GM19351 (cell line): ENCODE data around the gene ATP8B2.
"Not testable (repeated sequence)": the region's sequence is repeated elsewhere in the genome, so short reads cannot be mapped to it uniquely, and the experiment has no call there.

Experiments
- ATAC-seq: cut with Tn5 transposase; IDR thresholded peaks from one replicate; pipeline ENCODE4 v1.9.1; 2021; ENCODE audit warnings: mild to moderate bottlenecking, moderate library complexity; ENCODE audit not compliant: unreplicated experiment

Gene ATP8B2, protein sequence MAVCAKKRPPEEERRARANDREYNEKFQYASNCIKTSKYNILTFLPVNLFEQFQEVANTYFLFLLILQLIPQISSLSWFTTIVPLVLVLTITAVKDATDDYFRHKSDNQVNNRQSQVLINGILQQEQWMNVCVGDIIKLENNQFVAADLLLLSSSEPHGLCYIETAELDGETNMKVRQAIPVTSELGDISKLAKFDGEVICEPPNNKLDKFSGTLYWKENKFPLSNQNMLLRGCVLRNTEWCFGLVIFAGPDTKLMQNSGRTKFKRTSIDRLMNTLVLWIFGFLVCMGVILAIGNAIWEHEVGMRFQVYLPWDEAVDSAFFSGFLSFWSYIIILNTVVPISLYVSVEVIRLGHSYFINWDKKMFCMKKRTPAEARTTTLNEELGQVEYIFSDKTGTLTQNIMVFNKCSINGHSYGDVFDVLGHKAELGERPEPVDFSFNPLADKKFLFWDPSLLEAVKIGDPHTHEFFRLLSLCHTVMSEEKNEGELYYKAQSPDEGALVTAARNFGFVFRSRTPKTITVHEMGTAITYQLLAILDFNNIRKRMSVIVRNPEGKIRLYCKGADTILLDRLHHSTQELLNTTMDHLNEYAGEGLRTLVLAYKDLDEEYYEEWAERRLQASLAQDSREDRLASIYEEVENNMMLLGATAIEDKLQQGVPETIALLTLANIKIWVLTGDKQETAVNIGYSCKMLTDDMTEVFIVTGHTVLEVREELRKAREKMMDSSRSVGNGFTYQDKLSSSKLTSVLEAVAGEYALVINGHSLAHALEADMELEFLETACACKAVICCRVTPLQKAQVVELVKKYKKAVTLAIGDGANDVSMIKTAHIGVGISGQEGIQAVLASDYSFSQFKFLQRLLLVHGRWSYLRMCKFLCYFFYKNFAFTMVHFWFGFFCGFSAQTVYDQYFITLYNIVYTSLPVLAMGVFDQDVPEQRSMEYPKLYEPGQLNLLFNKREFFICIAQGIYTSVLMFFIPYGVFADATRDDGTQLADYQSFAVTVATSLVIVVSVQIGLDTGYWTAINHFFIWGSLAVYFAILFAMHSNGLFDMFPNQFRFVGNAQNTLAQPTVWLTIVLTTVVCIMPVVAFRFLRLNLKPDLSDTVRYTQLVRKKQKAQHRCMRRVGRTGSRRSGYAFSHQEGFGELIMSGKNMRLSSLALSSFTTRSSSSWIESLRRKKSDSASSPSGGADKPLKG

DNA sequence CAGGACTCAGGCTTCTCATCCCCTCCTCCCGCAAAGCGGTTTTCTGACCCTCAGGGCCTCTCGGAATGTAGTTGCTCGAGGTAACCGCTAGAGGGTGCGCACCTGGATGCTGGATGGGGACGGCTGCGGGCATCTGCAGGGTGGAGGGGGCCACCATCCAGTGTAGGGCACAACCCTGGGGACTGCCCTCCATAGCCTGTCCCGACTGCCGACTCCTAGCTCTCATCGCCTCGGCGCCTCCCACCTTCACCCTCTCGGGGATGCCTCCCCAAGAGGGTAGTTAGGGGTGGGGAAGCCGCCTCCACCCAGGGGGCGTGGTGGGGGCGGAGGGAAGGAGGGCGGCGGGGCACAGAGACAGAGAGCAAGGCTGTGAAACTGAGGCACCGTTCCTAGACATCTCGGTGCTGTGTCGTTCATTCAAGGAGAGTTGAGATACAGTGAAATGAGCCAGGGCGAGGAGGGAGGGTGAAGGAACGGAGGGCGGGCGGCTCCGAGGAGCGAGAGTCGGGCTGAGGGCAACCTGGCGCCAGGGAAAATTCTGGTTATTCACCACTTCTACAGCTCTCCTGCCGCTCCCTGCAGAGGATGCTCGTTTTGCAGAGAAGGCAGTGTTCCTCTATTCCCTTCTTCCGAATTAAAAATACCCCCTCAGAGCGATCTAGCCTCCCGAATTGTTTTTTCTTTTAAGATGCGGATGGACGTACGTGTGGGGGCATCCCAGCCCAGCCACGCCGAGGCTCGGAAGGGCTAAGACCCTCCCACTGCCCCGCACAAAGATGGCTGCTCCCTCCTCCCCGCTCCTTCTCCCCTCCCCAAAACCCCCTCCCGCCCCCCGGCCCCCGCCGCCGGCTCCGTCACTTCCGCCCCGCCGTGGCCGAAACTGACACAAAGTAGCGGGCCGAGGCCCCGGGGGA, at the start of gene ATP8B2:
ATP8B2 (plus strand) TSS at position 857 of the 914 bp plus-strand sequence. CDS start 2,617 bp downstream, outside the sequence.
- ATAC-seq: peak; percentile 58

DNA sequence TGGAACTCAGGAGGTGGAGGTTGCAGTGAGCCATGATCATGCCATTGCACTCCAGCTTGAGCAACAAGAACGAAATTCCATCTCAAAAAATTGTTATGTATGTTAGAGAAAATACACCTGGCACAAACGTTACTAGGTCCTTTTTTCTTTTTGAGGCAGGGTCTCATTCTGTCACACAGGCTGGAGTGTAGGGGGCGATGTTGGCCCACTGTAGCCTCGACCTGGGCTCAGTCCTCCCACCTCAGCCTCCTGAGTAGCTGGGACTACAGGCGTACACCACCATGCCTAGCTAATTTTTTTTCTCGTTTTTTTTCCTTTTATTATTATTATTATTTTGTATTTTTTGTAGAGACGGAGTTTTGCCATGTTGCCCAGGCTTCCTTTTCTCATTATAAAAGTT, 48.5 kb upstream of the ATP8B2 start:
- no peak for ATAC-seq

DNA sequence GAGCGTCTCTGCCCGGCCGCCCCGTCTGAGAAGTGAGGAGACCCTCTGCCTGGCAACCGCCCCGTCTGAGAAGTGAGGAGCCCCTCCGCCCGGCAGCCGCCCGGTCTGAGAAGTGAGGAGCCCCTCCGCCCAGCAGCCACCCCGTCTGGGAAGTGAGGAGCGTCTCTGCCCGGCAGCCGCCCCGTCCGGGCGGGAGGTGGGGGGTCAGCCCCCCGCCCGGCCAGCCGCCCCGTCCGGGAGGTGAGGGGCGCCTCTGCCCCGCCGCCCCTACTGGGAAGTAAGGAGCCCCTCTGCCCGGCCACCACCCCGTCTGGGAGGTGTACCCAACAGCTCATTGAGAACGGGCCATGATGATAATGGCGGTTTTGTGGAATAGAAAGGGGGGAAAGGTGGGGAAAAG, 37.7 kb upstream of the ATP8B2 start:
- ATAC-seq: not testable (repeated sequence)

DNA sequence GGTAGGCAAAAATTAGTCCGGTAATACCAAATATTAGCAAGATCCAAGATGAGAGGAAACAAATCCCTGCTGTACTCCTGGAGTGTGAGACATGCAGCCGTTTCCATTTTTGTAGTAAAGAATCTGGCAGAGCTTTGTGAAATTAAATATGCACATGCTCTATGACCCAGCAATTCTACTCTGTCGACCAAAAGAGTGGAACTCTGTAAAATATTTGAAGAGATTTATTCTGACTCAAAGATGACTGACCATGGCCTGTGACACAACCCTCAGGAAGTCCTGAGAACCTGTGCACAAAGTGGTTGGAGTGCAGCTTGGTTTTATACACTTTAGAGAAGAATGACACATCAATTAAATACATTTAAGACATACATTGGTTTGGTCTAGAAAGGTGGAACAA, 36.7 kb upstream of the ATP8B2 start:
- ATAC-seq: no peak

DNA sequence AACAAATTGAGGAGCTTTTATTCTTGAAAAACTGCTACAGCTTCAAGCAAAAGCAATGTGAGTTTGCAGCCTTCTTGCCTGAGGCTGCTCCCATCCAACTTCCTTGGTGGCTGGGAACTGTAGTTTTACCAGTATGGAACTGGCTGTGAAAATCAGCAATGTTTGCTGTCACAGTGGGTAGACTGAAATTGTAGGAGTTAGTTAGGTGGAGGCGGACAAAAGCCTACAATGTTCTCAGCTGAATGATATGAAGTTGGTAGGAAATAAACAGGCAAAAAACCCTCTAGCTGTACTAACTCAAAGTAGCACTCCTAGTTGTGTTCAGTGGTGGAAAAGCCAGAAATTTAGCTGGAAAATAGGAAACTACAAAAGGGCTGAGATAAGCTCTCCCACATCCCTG, 34.4 kb upstream of the ATP8B2 start:
- no peak for ATAC-seq

DNA sequence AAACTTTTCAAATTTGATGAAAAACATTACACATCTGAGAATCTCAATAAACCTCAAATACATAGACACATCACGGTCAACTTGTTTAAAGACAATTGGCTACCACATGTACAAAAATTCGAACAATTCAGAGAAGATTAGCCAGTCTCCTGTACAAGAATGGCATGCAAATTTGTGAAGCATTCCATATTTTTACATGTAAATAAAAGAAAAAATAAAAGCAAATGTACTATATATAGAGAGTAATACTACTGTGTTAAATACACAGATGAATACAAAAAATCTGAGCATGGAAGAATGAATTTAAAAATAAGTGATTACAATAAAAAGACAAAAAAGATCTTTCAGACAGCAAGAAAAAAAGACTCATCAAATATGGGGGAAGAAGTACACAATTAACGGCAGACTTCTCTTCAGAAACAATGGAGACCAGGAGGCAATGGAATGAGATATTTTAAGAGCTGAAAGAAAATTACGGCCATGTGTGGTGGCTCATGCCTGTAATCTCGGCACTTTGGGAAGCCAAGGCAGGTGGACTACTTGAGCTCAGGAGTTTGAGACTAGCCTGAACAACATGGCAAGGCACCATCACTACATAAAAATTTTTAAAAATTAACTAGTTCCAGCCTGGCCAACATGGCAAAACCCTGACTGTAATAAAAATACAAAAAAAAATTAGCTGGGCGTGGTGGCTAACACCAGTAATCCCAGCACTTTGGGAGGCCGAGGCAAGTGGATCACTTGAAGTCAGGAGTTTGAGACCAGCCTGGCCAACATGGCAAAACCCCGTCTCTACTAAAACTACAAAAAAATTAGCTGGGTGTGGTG, 29.7 kb upstream of the ATP8B2 start:
- ATAC-seq: no peak

DNA sequence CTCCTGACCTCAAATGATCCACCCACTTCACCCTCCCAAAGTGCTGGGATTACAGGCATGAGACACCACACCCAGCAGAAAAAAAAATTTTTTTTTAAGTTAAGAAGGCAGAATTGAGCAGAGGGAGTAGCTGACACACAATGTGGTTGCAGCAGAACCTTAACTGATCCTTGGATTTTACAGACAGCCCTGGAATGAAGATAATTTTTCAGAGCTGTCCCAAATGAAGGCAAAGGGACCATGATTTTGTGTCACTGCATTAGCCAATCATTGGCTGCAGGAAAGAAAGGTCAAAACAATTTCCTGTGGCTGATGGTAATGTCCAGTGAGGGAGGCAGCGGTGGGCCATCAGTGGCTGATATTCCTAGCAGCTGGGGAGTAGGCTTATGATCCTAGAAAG, 23.7 kb upstream of the ATP8B2 start:
- ATAC-seq: no peak

DNA sequence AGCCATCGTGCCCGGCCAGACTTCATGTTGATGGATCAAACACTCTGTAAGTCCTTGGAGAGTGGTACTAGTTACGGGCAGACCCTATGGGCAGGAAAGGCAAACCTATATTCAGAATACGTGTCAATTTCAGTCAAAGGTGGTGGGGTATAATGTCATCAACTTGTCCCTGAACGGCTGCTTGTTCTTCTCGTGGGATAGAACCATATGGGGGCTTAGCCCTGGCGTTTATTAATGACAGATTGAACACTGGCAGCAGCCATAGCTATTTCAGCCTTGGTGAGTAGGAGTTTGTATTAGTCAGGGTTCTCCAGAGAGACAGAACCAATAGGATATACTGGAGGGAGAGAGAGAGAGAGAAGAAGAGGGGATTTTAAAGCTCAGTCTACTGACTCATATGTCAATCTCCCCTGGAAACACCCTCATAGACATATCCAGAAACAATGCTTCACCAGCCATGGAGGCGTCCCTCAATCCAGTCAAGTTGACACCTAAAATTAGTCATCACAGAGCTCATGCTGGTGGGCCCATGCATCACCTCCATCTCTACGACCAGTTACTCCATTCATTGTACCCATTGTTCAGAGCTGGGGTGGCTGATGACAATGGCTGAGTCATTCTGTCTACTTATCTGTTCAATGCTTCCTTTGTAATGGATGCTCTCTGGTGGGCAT, 20.5 kb upstream of the ATP8B2 start:
- ATAC-seq: no peak

DNA sequence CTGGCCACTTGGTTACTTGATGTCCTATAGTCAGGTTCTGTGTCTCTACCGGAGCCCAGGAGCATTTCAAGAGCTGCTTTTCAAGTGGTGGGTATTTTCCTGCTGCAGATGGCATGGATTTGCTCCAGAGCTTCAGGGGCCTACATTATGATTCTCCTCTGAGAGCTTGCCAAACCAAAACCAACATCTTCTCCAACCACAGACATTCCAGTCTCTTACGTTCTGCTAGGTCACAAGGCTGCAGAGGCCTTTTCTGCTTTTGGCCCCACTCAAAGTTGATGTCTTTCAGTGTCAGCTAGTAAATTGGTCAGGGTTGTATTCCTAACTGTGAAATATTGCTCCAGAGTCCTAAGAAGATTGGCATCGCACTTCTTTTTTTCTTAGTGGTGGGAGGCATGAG, 19.2 kb upstream of the ATP8B2 start:
- ATAC-seq: no peak

DNA sequence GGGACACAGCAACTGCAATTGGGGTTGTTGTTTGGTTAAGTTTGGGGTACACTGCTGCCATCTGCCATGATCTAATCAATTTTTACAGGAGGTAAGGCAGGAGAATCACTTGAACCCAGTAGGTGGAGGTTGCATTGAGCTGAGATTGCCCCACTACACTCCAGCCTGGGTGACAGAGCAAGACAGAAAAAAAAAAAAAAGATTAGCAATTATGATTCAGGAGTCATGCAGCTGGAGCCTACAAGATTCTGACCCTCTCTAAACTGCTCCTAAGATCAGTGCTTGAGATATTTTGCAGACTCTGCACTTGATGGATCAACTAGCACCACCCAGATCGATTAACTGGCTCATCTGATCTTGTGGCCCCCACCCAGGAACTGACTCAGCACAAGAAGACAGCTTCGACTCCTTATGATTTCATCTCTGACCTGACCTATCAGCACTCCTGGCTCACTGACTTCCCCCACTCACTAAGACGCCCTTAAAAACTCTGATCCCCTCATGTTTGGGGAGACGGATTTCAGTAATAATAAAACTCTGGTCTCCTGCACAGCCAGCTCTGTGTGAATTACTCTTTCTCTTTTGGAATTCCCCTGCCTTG, 17.6 kb upstream of the ATP8B2 start:
- ATAC-seq: not testable (repeated sequence)

DNA sequence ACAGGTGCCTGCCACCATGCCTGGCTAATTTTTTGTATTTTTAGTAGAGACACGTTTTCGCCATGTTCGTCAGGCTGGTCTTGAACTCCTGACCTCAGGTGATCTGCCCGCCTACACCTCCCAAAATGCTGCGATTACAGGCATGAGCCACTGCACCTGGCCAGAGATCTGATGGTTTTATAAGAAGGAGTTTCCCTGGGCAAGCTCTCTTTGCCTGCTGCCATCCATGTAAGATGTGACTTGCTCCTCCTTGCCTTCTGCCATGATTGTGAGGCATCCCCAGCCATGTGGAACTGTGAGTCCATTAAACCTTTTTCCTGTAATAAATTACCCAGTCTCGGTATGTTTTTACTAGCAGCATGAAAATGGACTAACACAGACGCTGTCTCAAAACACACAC, 16.2 kb upstream of the ATP8B2 start:
- not testable (repeated sequence) for ATAC-seq

DNA sequence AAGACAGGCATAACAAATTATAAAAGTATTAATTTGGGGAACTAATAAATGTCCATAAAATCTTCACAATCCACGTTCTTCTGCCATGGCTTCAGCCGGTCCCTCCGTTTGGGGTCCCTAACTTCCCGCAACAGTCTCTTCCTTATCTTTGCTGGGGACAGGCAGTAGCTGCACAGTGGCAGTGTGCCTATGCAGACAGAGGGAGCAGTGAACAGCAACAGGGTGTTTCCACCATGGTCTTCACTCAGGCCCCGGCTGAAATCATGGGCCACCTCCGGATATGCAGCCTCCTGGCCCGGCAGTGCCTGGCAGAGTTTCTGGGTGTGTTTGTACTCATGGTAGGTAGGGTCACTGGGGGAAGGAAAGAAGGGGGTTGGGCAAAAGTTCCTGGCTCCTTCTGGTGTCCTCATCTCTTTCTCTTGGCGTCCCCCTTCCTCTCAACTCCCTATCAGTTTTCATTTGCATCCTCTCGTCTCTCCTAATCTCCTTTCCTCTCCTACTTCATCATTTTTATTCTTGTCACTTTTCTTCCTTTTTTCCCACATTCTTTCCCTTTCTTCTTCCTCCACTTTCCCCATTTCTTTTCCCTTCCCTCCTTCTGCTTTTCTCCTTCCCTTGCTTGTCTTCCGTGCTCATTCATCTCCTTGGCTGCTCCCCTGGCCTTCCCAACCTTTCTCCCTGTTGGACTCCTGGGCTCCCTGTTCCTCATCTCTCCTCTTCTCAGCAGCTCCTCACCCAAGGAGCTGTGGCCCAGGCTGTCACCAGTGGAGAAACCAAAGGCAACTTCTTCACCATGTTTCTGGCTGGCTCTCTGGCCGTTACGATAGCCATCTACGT, 12.9 kb upstream of the ATP8B2 start:
- ATAC-seq: not testable (repeated sequence)

DNA sequence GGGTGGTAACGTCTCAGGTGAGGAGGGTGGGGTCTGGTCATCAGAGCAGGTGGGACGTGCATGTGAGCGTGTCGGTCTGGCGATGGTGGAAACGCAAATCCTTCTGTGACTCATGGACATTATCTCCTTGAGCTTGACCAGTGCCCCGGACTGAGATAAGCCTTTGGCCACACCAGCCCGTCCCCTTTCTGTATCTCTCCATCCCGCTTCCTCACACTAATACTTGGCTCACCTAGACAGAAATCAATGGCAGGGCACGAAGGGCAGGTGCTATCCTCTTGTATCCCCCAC, 12.3 kb upstream of the ATP8B2 start:
- ATAC-seq: no peak

DNA sequence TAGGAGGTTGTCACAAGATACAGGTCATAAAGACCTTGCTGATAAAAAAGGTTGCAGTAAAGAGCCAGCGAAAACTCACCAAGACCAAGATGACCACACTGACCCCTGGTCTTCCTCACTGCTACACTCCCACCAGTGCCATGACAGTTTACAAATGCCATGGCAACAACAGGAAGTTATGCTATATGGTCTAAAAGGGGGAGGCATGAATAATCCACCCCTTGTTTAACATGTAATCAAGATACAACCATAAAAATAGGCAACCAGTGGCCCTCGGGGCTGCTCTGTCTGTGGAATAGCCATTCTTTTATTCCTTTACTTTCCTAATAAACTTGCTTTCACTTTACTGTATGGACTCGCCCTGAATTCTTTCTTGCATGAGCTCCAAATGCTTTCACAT, 11.1 kb upstream of the ATP8B2 start:
- not testable (repeated sequence) for ATAC-seq

DNA sequence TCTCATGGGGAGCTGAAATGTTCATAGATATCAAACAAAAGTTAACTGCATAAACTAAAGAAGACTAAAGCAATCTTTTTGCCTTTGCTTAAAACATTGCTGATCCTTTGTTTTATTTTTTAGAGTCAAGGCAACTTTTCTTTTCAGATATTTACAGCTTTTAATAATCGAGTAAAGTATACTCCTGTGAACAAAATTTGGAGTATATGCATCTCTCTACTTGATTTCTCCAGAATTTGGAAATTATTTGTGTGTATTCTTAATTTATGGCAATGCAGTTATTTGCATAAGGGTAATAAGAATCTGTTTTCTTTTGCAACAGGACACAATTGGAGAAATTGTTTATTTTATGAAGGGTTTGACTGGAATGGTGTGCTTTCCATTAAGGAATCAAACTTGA, 8.6 kb upstream of the ATP8B2 start:
- no peak for ATAC-seq

DNA sequence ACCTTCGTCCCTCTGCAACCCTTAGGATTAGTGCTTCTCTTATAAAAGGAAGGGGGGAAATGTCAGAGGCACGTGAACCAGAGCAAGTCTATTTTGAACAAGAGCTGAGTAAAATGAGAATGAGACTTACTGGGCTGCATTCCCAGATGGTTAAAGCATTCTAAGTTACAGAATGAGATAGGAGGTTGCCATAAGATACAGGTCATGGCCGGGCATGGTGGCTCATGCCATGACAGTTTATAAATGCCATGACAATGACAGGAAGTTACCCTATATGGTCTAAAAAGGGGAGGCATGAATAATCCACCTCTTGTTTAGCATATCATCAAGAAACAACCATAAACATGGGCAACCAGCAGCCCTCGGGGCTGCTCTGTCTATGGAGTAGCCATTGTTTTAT, 6.9 kb upstream of the ATP8B2 start:
- ATAC-seq: no peak

DNA sequence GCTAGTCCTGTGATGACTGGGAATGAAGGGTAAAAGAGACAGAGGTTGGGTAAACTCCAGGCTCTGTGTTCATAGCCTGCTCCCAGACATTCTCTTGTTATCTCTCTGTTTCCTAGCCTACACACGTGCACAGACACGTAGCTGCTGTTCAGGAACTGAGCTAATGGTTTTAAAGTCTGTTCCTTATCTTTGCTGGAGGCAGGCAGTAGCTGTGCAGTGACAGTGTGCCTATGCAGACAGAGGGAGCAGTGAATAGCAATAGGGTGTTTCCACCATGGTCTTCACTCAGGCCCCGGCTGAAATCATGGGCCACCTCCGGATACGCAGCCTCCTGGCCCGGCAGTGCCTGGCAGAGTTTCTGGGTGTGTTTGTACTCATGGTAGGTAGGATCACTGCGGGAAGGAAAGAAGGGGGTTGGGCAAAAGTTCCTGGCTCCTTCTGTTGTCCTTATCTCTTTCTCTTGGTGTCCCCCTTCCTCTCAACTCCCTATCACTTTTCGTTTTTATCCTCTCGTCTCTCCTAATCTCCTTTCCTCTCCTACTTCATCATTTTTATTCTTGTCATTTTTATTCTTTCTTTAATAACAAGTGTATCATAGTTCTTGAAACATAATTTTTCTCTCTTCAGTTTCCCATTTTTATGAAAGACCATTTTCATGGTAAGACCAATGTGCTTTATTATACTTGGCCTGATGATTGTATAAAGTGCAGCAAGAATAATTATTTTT, 4.3 kb upstream of the ATP8B2 start, which contains the start of gene AQP10:
AQP10 (plus strand) TSS at position 212 of the 727 bp plus-strand sequence; CDS start at position 275, 63 bp downstream.
- no peak for ATAC-seq
